NT2/D1 (cell line): ENCODE measurements around the gene CDC37L1.
"Not testable (repeated sequence)": the region's sequence is repeated elsewhere in the genome, so short reads cannot be mapped to it uniquely, and the experiment has no call there.

Source experiments
- DNase-seq: peaks from one replicate; pipeline ENCODE4 v3.0.0-alpha.2; 2011; ENCODE audit warnings: low read depth, low spot score
- H3K27me3 ChIP-seq: 2 replicates; pipeline ENCODE4 v1.6.0; 2011; ENCODE audit warnings: mild to moderate bottlenecking; ENCODE audit not compliant: insufficient read length, insufficient read depth
- H3K36me3 ChIP-seq: 2 replicates; pipeline ENCODE4 v1.6.1; 2011; ENCODE audit warnings: mild to moderate bottlenecking, low read length, mixed read lengths; ENCODE audit not compliant: insufficient read depth, insufficient read length
- H3K4me1 ChIP-seq: 2 replicates; pipeline ENCODE4 v1.5.1; 2011; ENCODE audit not compliant: insufficient read depth, insufficient read length
- H3K4me3 ChIP-seq: 2 replicates; pipeline ENCODE4 v1.5.1; 2011; ENCODE audit warnings: low read depth; ENCODE audit not compliant: insufficient read length
- H3K9ac ChIP-seq: 2 replicates; pipeline ENCODE4 v1.6.0; 2011; ENCODE audit warnings: low read depth; ENCODE audit not compliant: insufficient read length
- H3K9me3 ChIP-seq: 2 replicates; pipeline ENCODE4 v1.5.1; 2011; ENCODE audit warnings: mild to moderate bottlenecking, low read length; ENCODE audit not compliant: insufficient read depth
- SUZ12 ChIP-seq: IDR thresholded peaks from 2 replicates; pipeline ENCODE4 v1.6.1; 2011; ENCODE audit not compliant: insufficient read length, insufficient read depth; ENCODE audit errors: extremely low read depth
- YY1 ChIP-seq: IDR thresholded peaks from 2 replicates; pipeline ENCODE4 v1.6.1; 2011; ENCODE audit not compliant: insufficient read length, insufficient read depth
- ZNF274 ChIP-seq: IDR thresholded peaks from 2 replicates; pipeline ENCODE4 v1.6.1; 2011; ENCODE audit warnings: mild to moderate bottlenecking, low read depth, low read length

Gene CDC37L1

DNA sequence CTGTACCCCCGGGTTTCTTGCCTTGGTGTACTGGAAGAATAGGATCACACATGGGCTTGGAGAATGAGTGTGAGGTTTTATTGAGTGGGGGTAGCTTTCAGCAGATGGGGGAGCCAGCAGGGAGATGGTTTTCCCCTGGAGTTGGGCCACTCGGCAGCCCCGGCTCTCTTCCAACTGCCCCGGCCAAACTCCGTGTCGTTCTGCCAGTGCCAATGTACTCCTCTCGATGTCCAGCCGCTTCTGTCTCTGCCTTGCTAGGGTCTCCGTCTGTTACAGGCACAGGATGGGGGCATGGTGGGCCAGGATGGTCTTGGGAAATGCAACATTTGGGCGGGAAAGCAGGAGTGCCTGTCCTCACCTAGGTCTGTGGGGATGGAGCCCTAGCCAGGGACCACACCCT lies 24.8 kb upstream of the CDC37L1 start:
- H3K9ac ChIP-seq, result no peak overlapping the region
- H3K27me3 ChIP-seq, result no peaks in the 10 kb centered on the region
- H3K36me3 ChIP-seq, result no peaks in the 10 kb centered on the region
- no peaks in the 10 kb centered on the region for H3K4me1 ChIP-seq
- H3K9me3 ChIP-seq, result no peaks in the 10 kb centered on the region
- no peak overlapping the region for H3K4me3 ChIP-seq
- no peak for DNase-seq
- TF ChIP-seq YY1 (no peak), SUZ12 (no peak), ZNF274 (no peak)

- H3K4me1 ChIP-seq, H3K27me3 ChIP-seq, H3K4me3 ChIP-seq, H3K9me3 ChIP-seq, DNase-seq, H3K36me3 ChIP-seq, H3K9ac ChIP-seq: not testable (repeated sequence)
Observed at GRCh38 chr9:4656196-4656595, 23.2 kb upstream of the CDC37L1 start.

DNA sequence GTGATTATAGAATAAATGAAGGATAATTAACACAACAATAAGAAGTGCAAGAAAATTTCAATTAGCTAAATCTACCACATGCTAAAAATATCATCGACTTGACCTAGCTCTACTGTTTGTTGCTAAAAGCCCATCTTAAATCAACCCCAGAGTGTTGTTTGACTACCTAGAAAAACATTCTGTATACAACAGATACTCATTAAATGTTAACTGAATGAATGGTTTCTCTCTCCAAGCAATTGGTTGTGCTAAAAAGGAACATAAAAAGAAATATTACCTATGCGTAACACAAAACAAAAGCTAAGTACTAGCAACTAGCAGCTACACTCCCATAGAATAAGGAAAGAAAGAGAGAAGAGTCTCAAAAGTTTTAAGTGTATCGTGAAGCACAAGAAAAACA lies 22.7 kb upstream of the CDC37L1 start:
- no peaks in the 10 kb centered on the region for H3K27me3 ChIP-seq
- TF ChIP-seq ZNF274 (no peak), SUZ12 (no peak), YY1 (no peak)
- H3K4me3 ChIP-seq, result no peak overlapping the region
- no peaks in the 10 kb centered on the region for H3K9me3 ChIP-seq
- no peak overlapping the region for H3K9ac ChIP-seq
- no peak for DNase-seq
- H3K4me1 ChIP-seq, result no peaks in the 10 kb centered on the region
- H3K36me3 ChIP-seq, result no peaks in the 10 kb centered on the region

- TF ChIP-seq ZNF274, result no peak
- TF ChIP-seq YY1, result no peak
- TF ChIP-seq SUZ12, result no peak
- Histone ChIP-seq H3K27me3 (no peaks in the 10 kb centered on the region), H3K9me3 (no peaks in the 10 kb centered on the region), H3K9ac (no peak overlapping the region), H3K4me1 (peaks cover under 1% of the 10 kb centered on the region), H3K4me3 (no peak overlapping the region), H3K36me3 (no peaks in the 10 kb centered on the region)
- no peak for DNase-seq
Observed at GRCh38 chr9:4657426-4658159, 21.8 kb upstream of the CDC37L1 start.

GRCh38 chr9:4660665-4661064 lies 18.7 kb upstream of the CDC37L1 start:
- DNase-seq, result not testable (repeated sequence)

GRCh38 chr9:4661165-4661564 lies 18.2 kb upstream of the CDC37L1 start:
- Histone ChIP-seq H3K9me3 (no peaks in the 10 kb centered on the region), H3K4me1 (peaks cover 5% of the 10 kb centered on the region), H3K4me3 (no peak overlapping the region), H3K27me3 (no peaks in the 10 kb centered on the region), H3K9ac (no peak overlapping the region), H3K36me3 (no peaks in the 10 kb centered on the region)
- TF ChIP-seq YY1, result no peak
- TF ChIP-seq ZNF274, result no peak
- TF ChIP-seq SUZ12, result no peak
- no peak for DNase-seq

More at GRCh38 chr9:4660665-4661064, 18.7 kb upstream of the CDC37L1 start:
- H3K4me1 ChIP-seq, H3K9me3 ChIP-seq, H3K4me3 ChIP-seq, H3K36me3 ChIP-seq, H3K27me3 ChIP-seq, H3K9ac ChIP-seq: not testable (repeated sequence)

DNA sequence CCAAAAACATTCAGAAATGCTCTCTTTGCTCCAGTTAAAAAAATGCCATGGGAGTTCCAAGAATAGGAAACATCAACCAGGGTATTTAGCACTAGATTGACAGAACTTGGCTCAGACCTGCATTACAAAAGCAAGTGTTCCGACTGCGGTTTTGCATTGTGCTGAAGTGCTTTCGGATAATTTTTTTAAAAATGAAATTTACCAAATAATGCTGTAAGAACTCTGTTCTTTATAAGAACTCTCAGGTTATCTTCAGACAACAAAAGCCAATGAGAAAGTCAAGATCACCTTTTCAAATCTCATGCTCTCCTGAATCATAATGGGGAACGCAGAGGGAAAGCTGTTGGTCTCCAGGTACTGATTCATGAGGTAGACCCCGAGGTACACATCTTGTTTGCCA lies 17.8 kb upstream of the CDC37L1 start:
- DNase-seq, result no peak
- TF ChIP-seq SUZ12, result no peak
- H3K27me3 ChIP-seq, result peaks cover under 1% of the 10 kb centered on the region
- peak overlapping the region; percentile 91 for H3K4me3 ChIP-seq
- H3K9me3 ChIP-seq, result no peaks in the 10 kb centered on the region
- H3K4me1 ChIP-seq, result peaks cover 5% of the 10 kb centered on the region
- H3K9ac ChIP-seq, result peak overlapping the region; percentile 53
- no peaks in the 10 kb centered on the region for H3K36me3 ChIP-seq
